Activated naive CD4-positive, alpha-beta T cell treated with anti-CD3 and anti-CD28 coated beads, Interleukin-2, amount 10 ng/mL, durations not matched to agents 7 days and 5 days (primary cell): ENCODE results near the gene CLIP4.

ENCODE experiments used
- CTCF ChIA-PET: fragments of 350-600 bp; sonication (Branson Sonifier 250); formaldehyde crosslinking; loops from one replicate; lab custom pipeline; 2021; ENCODE audit warnings: antibody characterized with exemption; lab: Charles Lee
- DNase-seq: peaks from one replicate; pipeline ENCODE4 v3.0.0-alpha.2; 2020
- H3K27ac Mint-ChIP-seq: one replicate; pipeline ENCODE4 v1.8.0; 2021; ENCODE audit warnings: mild to moderate bottlenecking, moderate library complexity, mixed read lengths
- H3K27me3 Mint-ChIP-seq: one replicate; pipeline ENCODE4 v1.8.0; 2021; ENCODE audit warnings: mild to moderate bottlenecking, mixed read lengths
- H3K36me3 Mint-ChIP-seq: one replicate; pipeline ENCODE4 v1.8.0; 2021; ENCODE audit warnings: mixed read lengths
- H3K4me1 Mint-ChIP-seq: one replicate; pipeline ENCODE4 v1.8.0; 2021; ENCODE audit warnings: mixed read lengths
- H3K4me3 Mint-ChIP-seq: one replicate; pipeline ENCODE4 v1.8.0; 2021; ENCODE audit warnings: mild to moderate bottlenecking, moderate library complexity, mixed read lengths
- H3K9me3 Mint-ChIP-seq: one replicate; pipeline ENCODE4 v1.8.0; 2021; ENCODE audit warnings: mixed read lengths

The CLIP4 gene

DNA sequence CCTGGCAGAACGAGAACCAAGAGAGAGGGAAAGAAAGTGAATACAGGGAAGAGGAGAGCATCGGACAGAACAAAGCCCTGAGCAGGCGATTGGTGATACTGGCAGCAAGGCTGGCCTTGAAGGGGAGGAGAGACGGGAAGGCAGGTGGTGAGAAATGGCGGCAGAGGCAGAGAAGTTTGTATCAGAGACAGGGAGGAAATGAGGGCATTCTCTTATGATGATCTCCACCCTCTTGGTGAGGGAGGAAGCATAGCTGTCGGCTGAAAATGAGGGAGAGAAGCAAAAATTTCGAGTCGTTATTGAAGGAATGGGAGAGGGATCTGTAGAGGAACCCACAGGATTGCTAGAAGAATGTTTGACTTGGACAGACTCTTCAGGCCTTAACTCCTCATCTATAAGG is 80.6 kb downstream of the CLIP4 start:
- H3K27me3 Mint-ChIP-seq, result no peaks in the 10 kb centered on the region
- CTCF ChIA-PET, result interaction anchor here (0.6 to 1.3 kb wide), 6 partner anchors 181 to 380 kb away, joined by 3 to 5 read pairs (median 4); no protein-coding TSS in a partner anchor
- no peak for DNase-seq
- H3K9me3 Mint-ChIP-seq, result no peaks in the 10 kb centered on the region
- no peak overlapping the region for H3K4me3 Mint-ChIP-seq
- no peaks in the 10 kb centered on the region for H3K4me1 Mint-ChIP-seq
- no peak overlapping the region for H3K27ac Mint-ChIP-seq
- no peaks in the 10 kb centered on the region for H3K36me3 Mint-ChIP-seq

DNA sequence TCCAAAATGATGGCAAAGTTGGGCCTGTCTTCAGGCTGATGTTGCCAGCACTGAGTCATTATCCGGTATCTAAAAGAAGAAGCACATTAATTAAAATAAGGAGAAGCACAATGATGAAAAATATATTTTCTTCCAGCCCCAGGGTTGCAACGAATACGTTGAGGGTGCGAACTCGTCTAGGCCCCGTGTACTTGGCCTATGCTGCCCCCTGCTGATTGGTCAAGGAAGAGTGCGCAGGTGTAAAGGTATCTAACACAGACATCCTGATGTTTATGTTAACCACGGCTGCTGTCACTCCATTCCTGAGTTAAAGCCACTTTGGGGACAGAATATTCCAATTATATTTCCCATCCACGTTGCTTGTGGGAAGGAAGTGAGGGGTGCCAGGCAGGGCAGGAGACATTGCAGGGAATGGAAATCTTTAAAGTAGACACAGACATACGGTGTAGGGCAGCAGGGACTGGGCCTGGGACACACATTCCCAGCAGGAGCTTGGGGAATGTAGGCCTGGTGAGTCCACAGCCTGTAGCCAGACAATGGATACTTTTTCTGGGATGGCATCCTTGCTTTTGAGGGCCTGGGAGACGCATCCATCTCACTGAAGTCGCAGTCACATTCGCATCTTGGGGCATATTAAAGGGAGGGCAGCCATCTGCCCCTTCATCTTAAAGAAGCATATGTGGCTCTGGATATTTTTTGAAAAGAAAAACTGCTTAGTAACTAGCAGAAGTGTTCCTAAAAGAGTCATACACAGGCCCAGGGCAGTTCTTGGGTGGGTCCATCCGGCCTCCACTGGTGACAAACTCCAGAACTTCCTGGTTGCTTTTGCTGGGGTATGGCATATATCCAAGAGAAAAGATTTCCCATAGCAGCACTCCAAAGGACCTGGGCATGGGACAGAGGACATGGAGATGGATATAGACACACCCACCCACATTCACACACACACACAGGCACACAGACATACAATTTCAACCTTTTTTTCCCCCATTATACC is 81.9 kb downstream of the CLIP4 start:
- H3K27ac Mint-ChIP-seq, result no peak overlapping the region
- CTCF ChIA-PET, result interaction anchor here (1.0 kb wide), 1 partner anchor 237 kb away, joined by 5 read pairs; no protein-coding TSS in a partner anchor
- H3K27me3 Mint-ChIP-seq, result no peaks in the 10 kb centered on the region
- H3K4me1 Mint-ChIP-seq, result no peaks in the 10 kb centered on the region
- H3K4me3 Mint-ChIP-seq, result no peak overlapping the region
- peak; percentile 87 for DNase-seq
- H3K36me3 Mint-ChIP-seq, result no peaks in the 10 kb centered on the region
- no peaks in the 10 kb centered on the region for H3K9me3 Mint-ChIP-seq

DNA sequence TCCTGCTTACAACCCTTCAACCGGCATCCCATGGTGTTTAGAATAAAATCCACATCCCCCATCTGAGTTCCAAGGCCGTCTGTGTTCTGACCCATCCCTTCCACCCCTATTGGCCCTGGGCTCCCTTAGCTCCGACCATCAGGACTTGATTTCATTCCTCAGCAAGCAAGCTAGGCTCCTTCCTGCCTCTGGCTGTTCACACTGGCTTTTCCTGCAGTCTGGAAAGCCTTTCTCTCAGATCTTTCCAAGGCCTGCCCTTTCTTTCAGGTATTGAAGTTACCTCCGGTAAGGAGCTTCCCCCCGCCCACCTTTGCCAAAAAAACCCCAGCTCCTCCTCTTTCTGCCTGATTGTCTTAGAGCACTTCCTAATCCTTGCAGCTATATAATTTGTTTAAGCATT is 86.8 kb downstream of the CLIP4 start:
- Mint-ChIP-seq H3K9me3 (no peaks in the 10 kb centered on the region), H3K27ac (no peak overlapping the region), H3K36me3 (no peaks in the 10 kb centered on the region), H3K4me3 (no peak overlapping the region), H3K27me3 (no peaks in the 10 kb centered on the region), H3K4me1 (no peaks in the 10 kb centered on the region)
- no peak for DNase-seq
- CTCF ChIA-PET, result no interaction called here

DNA sequence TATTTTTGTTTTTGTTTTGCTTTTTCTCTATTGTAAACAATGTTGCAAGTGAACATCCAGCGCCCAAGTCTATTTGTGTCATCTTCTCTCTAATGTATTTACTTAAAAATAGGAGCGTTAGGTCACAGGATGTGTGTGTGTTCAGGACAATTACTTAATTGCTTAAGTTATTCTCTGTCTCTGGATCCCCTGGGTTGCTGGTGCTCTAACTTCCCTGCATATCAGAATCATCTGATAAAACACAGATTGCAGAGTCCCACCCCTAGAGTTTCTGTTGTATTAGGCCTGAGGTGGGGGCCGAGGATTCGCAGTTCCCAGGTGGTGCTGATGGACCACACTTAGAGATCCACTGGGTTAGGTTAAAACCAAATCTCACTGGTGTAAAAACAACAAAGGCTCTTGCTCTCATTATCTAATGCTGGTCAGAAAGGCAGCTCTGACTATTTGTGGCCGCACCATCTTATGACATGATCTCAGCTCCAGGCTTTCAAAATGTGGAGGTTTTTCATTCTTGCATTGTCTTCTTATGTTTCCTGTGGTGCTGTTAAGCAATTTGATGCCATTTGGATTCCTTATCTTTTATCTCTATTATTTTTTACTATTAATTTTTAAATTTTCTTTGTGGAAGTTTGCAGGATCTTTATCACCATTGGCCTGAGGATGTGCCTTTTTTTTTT is 87.7 kb downstream of the CLIP4 start:
- H3K36me3 Mint-ChIP-seq, result no peaks in the 10 kb centered on the region
- H3K27me3 Mint-ChIP-seq, result no peaks in the 10 kb centered on the region
- H3K9me3 Mint-ChIP-seq, result no peaks in the 10 kb centered on the region
- H3K4me3 Mint-ChIP-seq, result no peak overlapping the region
- H3K27ac Mint-ChIP-seq, result no peak overlapping the region
- CTCF ChIA-PET, result interaction anchor here (1.3 kb wide), 1 partner anchor 252 kb away, joined by 3 read pairs; no protein-coding TSS in a partner anchor
- no peaks in the 10 kb centered on the region for H3K4me1 Mint-ChIP-seq
- DNase-seq, result no peak

DNA sequence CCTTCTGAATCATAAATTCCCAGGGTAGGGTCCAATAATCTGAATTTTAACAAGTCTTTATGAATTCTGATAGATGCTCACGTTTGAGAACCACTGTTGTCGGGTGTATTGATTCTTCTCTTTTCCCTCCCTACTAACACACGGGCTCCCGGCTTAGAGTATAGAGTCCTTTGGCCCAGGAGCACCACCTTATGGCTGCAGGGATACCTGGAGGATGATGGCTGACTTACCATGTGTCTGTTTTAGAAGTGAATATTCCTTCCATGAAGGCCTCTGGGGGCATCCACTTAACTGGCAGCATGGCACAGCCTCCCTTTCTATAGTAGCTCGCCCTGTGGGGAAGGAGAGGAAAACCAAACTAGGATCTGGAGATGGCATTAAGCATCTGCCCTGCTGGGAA is 91.7 kb downstream of the CLIP4 start:
- CTCF ChIA-PET, result interaction anchor here (1.2 kb wide), 1 partner anchor 248 kb away, joined by 3 read pairs; no protein-coding TSS in a partner anchor
- DNase-seq, result no peak
- H3K4me1 Mint-ChIP-seq, result no peaks in the 10 kb centered on the region
- no peaks in the 10 kb centered on the region for H3K36me3 Mint-ChIP-seq
- no peaks in the 10 kb centered on the region for H3K27me3 Mint-ChIP-seq
- H3K9me3 Mint-ChIP-seq, result no peaks in the 10 kb centered on the region
- H3K27ac Mint-ChIP-seq, result no peak overlapping the region
- H3K4me3 Mint-ChIP-seq, result no peak overlapping the region

DNA sequence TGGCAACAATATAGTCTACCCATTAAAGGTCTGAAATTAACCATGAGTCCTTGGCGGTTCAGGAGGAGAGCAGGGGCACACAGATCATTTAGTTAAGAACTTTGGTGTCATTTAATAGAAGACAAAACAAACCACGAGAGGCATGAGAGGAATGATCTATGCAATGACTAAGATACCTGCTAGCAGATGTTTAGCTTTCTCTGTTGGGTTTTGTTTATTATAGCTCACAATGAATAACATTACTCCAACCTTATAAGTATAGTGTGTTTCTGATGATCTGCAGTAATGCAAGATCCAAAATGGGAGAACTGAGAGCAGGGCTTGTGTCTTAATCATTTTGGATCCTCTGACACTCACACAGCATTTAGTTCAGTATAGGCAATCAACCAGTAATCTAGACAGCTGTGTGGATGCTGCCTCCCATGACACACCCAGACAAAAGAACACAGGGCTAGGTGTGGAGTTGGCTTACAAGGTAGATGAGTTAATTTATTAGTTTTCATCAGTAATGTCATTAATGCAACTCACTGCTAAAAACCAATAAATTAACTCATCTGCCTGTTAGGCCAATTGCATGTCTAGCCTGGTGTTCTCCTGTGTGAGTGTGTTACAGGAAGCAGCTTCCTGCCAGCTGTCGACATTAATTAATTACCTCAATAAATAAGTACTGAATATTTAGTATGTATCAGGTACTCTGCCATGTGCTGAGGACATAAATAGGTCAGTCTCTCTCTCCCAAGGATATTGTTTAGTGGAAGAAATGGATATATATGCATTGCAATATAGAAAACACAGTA is 92.3 kb downstream of the CLIP4 start:
- no peaks in the 10 kb centered on the region for H3K36me3 Mint-ChIP-seq
- H3K27me3 Mint-ChIP-seq, result no peaks in the 10 kb centered on the region
- no peaks in the 10 kb centered on the region for H3K9me3 Mint-ChIP-seq
- H3K27ac Mint-ChIP-seq, result no peak overlapping the region
- no peaks in the 10 kb centered on the region for H3K4me1 Mint-ChIP-seq
- no peak overlapping the region for H3K4me3 Mint-ChIP-seq
- CTCF ChIA-PET, result no interaction called here
- DNase-seq, result no peak

DNA sequence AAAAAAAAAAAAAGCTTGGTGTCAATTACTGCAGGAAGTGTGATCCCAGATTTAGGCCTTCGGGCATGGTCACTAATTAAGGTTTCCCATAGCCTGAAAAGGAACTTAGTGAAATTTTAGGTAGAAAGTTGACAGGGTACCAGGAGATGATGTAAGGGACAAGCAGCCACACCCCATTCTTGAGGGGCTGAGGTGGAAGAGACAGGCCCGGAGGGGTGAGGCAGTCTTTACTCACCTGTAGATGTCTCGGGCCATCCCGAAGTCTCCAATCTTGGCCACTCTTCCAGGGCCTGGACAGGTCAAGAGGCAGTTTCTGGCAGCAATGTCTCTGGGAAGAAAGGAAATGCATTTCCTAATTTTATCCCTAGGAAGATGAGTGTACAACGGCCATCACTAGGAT is 94.3 kb downstream of the CLIP4 start:
- no peak overlapping the region for H3K4me3 Mint-ChIP-seq
- CTCF ChIA-PET, result interaction anchor here (0.6 kb wide), 1 partner anchor 251 kb away, joined by 3 read pairs; no protein-coding TSS in a partner anchor
- no peaks in the 10 kb centered on the region for H3K36me3 Mint-ChIP-seq
- no peak for DNase-seq
- no peaks in the 10 kb centered on the region for H3K4me1 Mint-ChIP-seq
- H3K9me3 Mint-ChIP-seq, result no peaks in the 10 kb centered on the region
- no peak overlapping the region for H3K27ac Mint-ChIP-seq
- peaks cover 3% of the 10 kb centered on the region for H3K27me3 Mint-ChIP-seq

DNA sequence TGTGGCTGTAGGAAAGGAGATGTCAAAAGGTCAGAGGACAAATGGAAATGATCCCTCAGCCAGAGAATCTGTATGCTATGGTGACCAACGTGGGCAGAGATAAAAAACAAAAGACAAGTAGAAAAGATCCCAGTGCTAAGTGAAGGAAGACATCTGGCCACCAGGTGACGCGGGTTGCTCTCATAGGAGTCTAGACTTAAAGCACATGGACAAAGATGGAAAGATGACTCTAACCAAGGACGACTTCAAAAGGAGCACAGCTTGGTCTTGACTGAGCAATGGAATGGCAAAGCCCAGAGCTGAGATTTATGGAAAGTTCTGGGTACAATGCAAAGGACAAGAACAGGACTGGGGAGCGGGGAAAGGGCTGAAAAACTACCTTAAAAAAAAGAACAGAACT is 96.8 kb downstream of the CLIP4 start:
- CTCF ChIA-PET, result interaction anchor here (1.3 kb wide), 1 partner anchor 29 kb away, joined by 3 read pairs; no protein-coding TSS in a partner anchor
- Mint-ChIP-seq H3K9me3 (no peaks in the 10 kb centered on the region), H3K27ac (no peak overlapping the region), H3K4me1 (no peaks in the 10 kb centered on the region), H3K36me3 (no peaks in the 10 kb centered on the region), H3K4me3 (no peak overlapping the region), H3K27me3 (peaks cover 3% of the 10 kb centered on the region)
- DNase-seq, result no peak

DNA sequence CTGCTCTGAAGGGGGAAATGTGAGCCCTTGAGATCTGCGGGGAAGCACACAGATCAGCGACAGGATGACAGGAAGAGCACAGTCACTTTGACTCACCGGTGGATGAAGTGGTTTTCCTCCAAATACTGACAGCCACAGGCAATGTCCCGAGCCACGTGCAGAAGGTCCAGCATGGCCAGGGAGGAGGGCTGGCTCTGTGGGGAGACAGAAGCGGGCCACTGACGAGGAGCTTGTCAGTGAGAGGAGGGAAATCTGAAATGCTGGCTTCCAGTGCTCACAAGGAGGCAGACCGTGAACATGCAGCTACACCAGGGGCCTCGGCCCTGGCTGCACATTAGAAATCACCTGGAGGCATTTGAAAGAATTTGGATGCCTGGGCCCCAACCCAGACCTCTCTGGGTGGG is 98.7 kb downstream of the CLIP4 start:
- H3K9me3 Mint-ChIP-seq, result no peaks in the 10 kb centered on the region
- no peaks in the 10 kb centered on the region for H3K4me1 Mint-ChIP-seq
- H3K27ac Mint-ChIP-seq, result no peak overlapping the region
- peaks cover 3% of the 10 kb centered on the region for H3K27me3 Mint-ChIP-seq
- no peak overlapping the region for H3K4me3 Mint-ChIP-seq
- H3K36me3 Mint-ChIP-seq, result no peaks in the 10 kb centered on the region
- CTCF ChIA-PET, result no interaction called here
- DNase-seq, result no peak

DNA sequence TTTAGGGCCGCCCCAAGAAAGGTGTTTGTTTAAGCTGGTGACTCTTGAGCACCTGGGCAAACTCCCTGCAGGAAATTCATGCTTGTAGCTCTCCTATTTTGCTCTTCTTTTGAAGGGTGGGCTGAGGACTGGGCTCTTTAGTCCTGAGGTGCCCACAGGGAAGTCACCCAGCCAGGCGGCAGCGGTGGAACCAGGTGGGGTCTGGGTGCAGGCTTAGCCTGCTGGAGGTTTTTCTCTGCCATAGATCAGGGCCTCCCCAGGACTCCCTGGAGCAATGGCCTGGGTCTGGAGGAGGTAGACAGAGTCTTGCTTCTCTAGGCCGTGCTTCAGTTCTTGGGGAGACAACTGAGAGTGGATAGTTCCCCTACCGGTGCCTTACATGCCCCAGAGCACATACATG is 99.9 kb downstream of the CLIP4 start:
- CTCF ChIA-PET, result no interaction called here
- Mint-ChIP-seq H3K36me3 (no peaks in the 10 kb centered on the region), H3K9me3 (no peaks in the 10 kb centered on the region), H3K27ac (no peak overlapping the region), H3K4me1 (no peaks in the 10 kb centered on the region), H3K27me3 (peaks cover 3% of the 10 kb centered on the region), H3K4me3 (no peak overlapping the region)
- DNase-seq, result no peak

DNA sequence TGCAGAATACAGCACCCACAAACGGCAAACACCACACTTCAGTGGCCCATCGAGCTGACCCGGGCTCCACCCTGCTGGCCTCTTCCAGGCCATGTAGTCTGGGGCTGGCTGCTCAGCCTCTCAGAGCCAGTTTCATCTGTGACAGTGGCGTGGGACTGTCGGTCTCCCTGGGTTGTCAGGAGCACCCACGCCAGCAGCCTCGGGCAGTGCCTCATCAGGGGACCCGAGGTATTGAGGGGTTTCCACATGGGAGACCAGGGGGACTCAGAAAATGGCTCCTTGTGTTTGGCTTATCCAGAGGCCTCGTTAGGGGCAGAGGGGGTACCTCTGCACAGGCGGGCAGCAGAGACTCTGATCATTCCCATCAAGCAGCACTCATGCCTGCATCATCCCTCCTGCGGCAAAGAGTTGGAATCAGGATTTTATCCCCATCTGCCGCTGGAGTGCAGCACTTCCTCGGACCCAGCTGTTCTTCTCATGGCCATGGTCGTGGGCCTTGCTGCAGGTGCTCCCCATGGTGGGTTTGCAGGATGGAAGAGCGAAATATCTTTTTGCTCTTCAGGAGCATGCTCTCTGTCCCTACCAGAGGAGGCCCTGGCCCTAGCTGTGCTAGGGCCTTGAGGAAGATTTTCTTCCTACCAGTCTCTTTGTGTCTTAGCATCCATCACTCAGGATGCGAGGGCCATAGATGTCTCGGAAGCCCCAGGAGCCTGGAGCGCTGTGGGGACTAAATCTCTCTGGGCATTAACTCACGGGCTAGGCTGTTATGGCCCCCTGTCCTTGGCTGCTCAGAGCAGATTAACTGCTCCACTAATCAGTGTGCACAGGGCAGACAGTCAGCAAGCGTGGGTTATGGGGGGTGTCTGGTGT is 100.8 kb downstream of the CLIP4 start:
- CTCF ChIA-PET, result no interaction called here
- no peak for DNase-seq
- H3K36me3 Mint-ChIP-seq, result no peaks in the 10 kb centered on the region
- H3K9me3 Mint-ChIP-seq, result no peaks in the 10 kb centered on the region
- H3K4me3 Mint-ChIP-seq, result no peak overlapping the region
- no peak overlapping the region for H3K27ac Mint-ChIP-seq
- H3K4me1 Mint-ChIP-seq, result no peaks in the 10 kb centered on the region
- peaks cover 3% of the 10 kb centered on the region for H3K27me3 Mint-ChIP-seq

DNA sequence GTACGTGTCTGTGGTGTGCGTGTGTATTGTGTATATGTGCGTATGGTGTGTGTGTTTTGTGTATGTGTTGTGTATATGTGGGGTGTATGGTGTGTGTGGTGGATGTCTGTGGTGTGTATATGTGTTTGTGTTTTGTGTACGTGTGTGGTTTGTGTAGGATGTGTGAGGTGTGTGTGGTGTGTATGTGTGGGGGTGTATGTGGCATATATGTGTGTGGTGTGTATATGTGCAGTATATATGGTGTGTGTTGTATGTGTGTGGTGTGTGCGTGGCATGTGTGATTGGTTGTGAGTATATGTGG is 101.3 kb downstream of the CLIP4 start:
- no peak overlapping the region for H3K27ac Mint-ChIP-seq
- H3K4me1 Mint-ChIP-seq, result no peaks in the 10 kb centered on the region
- no peaks in the 10 kb centered on the region for H3K36me3 Mint-ChIP-seq
- H3K27me3 Mint-ChIP-seq, result peaks cover 3% of the 10 kb centered on the region
- no peak for DNase-seq
- H3K9me3 Mint-ChIP-seq, result no peaks in the 10 kb centered on the region
- CTCF ChIA-PET, result no interaction called here
- H3K4me3 Mint-ChIP-seq, result no peak overlapping the region

DNA sequence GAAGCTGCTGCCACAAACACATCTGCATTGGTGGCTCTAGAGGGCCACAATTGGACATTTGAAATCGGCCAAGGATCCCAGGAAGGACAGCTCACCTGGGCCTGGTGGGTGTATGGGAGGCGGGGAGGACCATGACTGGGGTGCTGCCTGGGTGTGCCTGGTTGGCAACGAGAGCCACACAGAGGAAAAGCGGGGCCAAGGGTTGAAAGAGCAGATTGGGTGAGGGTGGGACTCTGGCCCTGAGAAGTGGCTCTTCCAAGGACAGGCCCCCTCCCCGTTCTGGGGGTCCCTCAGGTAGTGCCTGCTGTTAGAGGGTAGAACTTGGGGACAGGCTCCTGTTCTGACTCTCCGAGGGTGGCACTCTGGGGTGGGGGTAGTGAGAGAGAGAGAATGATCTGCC is 102.9 kb downstream of the CLIP4 start:
- peaks cover 7% of the 10 kb centered on the region for H3K27me3 Mint-ChIP-seq
- CTCF ChIA-PET, result no interaction called here
- H3K4me3 Mint-ChIP-seq, result no peak overlapping the region
- H3K36me3 Mint-ChIP-seq, result no peaks in the 10 kb centered on the region
- H3K9me3 Mint-ChIP-seq, result no peaks in the 10 kb centered on the region
- no peak overlapping the region for H3K27ac Mint-ChIP-seq
- DNase-seq, result no peak
- H3K4me1 Mint-ChIP-seq, result no peaks in the 10 kb centered on the region
